Hepatocyte (in vitro differentiated cells): ENCODE data around the gene KDELR3. TPM values are rescaled to one million over a fixed set of nuclear protein-coding genes. Genes with fewer than 3 reads are reported as not detected.

Source experiments
- DNase-seq: peaks from one replicate; pipeline ENCODE4 v3.0.0-alpha.2; 2016; ENCODE audit warnings: low spot score
- H2AFZ ChIP-seq: fragments of 200-600 bp; sonication (generic); 2 replicates; pipeline ENCODE4 v1.6.0; 2016; ENCODE audit warnings: antibody characterized with exemption, mild to moderate bottlenecking
- H3K27ac ChIP-seq: fragments of 200-600 bp; sonication (generic); 2 replicates; pipeline ENCODE4 v1.5.1; 2016; ENCODE audit warnings: mild to moderate bottlenecking
- H3K27me3 ChIP-seq: fragments of 200-600 bp; sonication (generic); 2 replicates; pipeline ENCODE4 v1.6.1; 2016
- H3K36me3 ChIP-seq: fragments of 200-600 bp; sonication (generic); replicated peaks from 2 replicates; pipeline ENCODE4 v1.5.1; 2016; ENCODE audit warnings: low read depth; ENCODE audit not compliant: insufficient read depth
- H3K4me1 ChIP-seq: fragments of 200-600 bp; sonication (generic); 2 replicates; pipeline ENCODE4 v1.5.1; 2016; ENCODE audit warnings: mild to moderate bottlenecking, moderate library complexity; ENCODE audit not compliant: insufficient read depth
- H3K4me2 ChIP-seq: fragments of 200-600 bp; sonication (generic); 2 replicates; pipeline ENCODE4 v1.6.0; 2016
- H3K4me3 ChIP-seq: fragments of 200-600 bp; sonication (generic); 2 replicates; pipeline ENCODE4 v1.5.1; 2016; ENCODE audit warnings: mild to moderate bottlenecking
- H3K79me2 ChIP-seq: fragments of 200-600 bp; sonication (generic); 2 replicates; pipeline ENCODE4 v1.6.0; 2017; ENCODE audit warnings: mild to moderate bottlenecking
- H3K9me2 ChIP-seq: fragments of 200-600 bp; sonication (generic); replicated peaks from 2 replicates; pipeline ENCODE4 v1.6.0; 2017; ENCODE audit warnings: mild to moderate bottlenecking; ENCODE audit not compliant: insufficient read depth
- H3K9me3 ChIP-seq: fragments of 200-600 bp; sonication (generic); 2 replicates; pipeline ENCODE4 v1.5.1; 2016; ENCODE audit warnings: low read depth, mild to moderate bottlenecking
- H4K20me1 ChIP-seq: fragments of 200-600 bp; sonication (generic); 2 replicates; pipeline ENCODE4 v1.6.0; 2016; ENCODE audit warnings: mild to moderate bottlenecking; ENCODE audit not compliant: insufficient read depth, poor library complexity, severe bottlenecking
- EZH2 ChIP-seq: fragments of 200-600 bp; sonication (generic); IDR thresholded peaks from 2 replicates; pipeline ENCODE4 v1.6.1; 2016; ENCODE audit warnings: antibody characterized with exemption, mild to moderate bottlenecking, borderline replicate concordance
- EZH2phosphoT487 ChIP-seq: fragments of 200-600 bp; sonication (generic); IDR thresholded peaks from one replicate; pipeline ENCODE4 v1.6.1; 2018; ENCODE audit warnings: antibody characterized with exemption, mild to moderate bottlenecking, low read depth, moderate library complexity; ENCODE audit not compliant: unreplicated experiment, severe bottlenecking
- WGBS: methylation state at CpG from one replicate; pipeline ENCODE4 v1.1.6; 2016; ENCODE audit warnings: low lambda C conversion rate; ENCODE audit errors: missing lambda C conversion rate; 5-methylcytosine and 5-hydroxymethylcytosine counted together
- polyA plus RNA-seq: library from polyadenylated mRNA; unstranded; fragments of >200 nt; fragmentation: Nextera tagmentation; extraction: Ambion mirVana; gene quantifications from 2 replicates; pipeline ENCODE4 v1.2.1, GENCODE V29; 2016
- total RNA-seq: library from RNA; depleted of rRNA; stranded (reverse); fragments of >200 nt; gene quantifications from 2 replicates; pipeline ENCODE4 v1.2.3, GENCODE V29; 2014
- TF ChIP-seq, protein P1 (sequence below): fragments of 200-600 bp; sonication (generic); IDR thresholded peaks from 2 replicates; pipeline ENCODE4 v1.5.1; 2016; ENCODE audit warnings: antibody characterized with exemption, mild to moderate bottlenecking; ENCODE audit not compliant: poor library complexity

The KDELR3 gene
- total and polyA plus RNA-seq, 2 experiments from 2014 or later = 92.4 to 171 TPM

GRCh38 chr22:38435965-38436364 lies 31.9 kb upstream of the KDELR3 start:
- no peaks in the 10 kb centered on the region for H3K9me2 ChIP-seq
- 80% methylated on average over 4 of the region's 4 CpGs for WGBS
- no peaks in the 10 kb centered on the region for H4K20me1 ChIP-seq
- H3K27ac ChIP-seq = no peak overlapping the region
- TF ChIP-seq, protein P1, sequence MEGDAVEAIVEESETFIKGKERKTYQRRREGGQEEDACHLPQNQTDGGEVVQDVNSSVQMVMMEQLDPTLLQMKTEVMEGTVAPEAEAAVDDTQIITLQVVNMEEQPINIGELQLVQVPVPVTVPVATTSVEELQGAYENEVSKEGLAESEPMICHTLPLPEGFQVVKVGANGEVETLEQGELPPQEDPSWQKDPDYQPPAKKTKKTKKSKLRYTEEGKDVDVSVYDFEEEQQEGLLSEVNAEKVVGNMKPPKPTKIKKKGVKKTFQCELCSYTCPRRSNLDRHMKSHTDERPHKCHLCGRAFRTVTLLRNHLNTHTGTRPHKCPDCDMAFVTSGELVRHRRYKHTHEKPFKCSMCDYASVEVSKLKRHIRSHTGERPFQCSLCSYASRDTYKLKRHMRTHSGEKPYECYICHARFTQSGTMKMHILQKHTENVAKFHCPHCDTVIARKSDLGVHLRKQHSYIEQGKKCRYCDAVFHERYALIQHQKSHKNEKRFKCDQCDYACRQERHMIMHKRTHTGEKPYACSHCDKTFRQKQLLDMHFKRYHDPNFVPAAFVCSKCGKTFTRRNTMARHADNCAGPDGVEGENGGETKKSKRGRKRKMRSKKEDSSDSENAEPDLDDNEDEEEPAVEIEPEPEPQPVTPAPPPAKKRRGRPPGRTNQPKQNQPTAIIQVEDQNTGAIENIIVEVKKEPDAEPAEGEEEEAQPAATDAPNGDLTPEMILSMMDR = no peak
- no peak for TF ChIP-seq EZH2phosphoT487
- no peak for TF ChIP-seq EZH2
- H3K27me3 ChIP-seq = no peaks in the 10 kb centered on the region
- no peaks in the 10 kb centered on the region for H3K4me1 ChIP-seq
- no peak for DNase-seq
- H3K4me2 ChIP-seq = no peak overlapping the region
- no peak overlapping the region for H2AFZ ChIP-seq
- H3K79me2 ChIP-seq = no peaks in the 10 kb centered on the region
- no peaks in the 10 kb centered on the region for H3K36me3 ChIP-seq
- H3K4me3 ChIP-seq = no peak overlapping the region
- no peaks in the 10 kb centered on the region for H3K9me3 ChIP-seq

DNA sequence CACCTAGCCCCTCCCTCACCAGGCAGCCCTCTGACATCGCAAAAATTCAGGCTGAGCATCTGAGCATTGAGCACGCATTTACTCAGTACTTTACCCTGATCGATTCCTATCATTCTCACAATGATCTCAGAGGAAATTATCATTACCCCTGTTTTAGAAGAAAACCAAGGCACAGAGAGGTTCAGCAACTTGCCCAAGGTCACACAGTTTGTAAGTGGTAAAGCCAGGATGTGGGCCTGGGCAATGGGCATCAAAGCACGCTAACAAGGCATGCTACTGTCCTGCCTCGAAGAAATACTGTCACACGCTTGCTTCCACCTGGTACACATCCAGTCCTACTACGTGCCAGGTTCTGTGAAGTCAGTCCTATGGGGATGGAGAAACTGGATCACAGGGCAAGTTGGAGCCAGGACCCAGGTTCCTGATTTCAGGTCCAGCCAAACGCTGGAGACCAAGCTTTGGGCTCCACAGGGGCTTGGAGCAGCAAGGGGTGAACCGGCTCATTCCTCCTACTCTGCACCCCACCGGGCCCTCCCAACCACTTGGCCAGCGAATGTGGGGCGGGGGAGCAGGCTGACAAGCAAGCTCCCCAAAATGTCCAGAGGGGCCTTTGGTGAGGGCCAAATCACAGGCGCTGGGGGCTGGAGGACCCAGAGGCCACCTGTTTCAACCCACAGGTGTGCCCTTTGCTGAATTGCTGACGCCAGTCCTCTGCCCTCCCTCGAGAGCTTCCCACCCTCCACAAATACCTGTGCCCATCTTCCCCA lies 31.1 kb upstream of the KDELR3 start:
- H3K9me2 ChIP-seq = no peaks in the 10 kb centered on the region
- no peaks in the 10 kb centered on the region for H4K20me1 ChIP-seq
- no peak for DNase-seq
- WGBS = 93% methylated on average over 15 of the region's 15 CpGs
- no peak overlapping the region for H2AFZ ChIP-seq
- H3K4me1 ChIP-seq = no peaks in the 10 kb centered on the region
- H3K27ac ChIP-seq = no peak overlapping the region
- H3K36me3 ChIP-seq = no peaks in the 10 kb centered on the region
- H3K4me2 ChIP-seq = no peak overlapping the region
- TF ChIP-seq, protein P1 = no peak
- TF ChIP-seq EZH2 (no peak), EZH2phosphoT487 (no peak)
- H3K79me2 ChIP-seq = no peaks in the 10 kb centered on the region
- H3K27me3 ChIP-seq = no peaks in the 10 kb centered on the region
- no peaks in the 10 kb centered on the region for H3K9me3 ChIP-seq
- no peak overlapping the region for H3K4me3 ChIP-seq

GRCh38 chr22:38437416-38437815 lies 30.5 kb upstream of the KDELR3 start:
- Histone ChIP-seq H3K27ac (no peak overlapping the region), H3K4me1 (no peaks in the 10 kb centered on the region), H4K20me1 (no peaks in the 10 kb centered on the region), H3K36me3 (no peaks in the 10 kb centered on the region), H3K4me2 (no peak overlapping the region), H3K4me3 (no peak overlapping the region), H3K27me3 (no peaks in the 10 kb centered on the region), H3K9me2 (no peaks in the 10 kb centered on the region), H3K9me3 (no peaks in the 10 kb centered on the region), H3K79me2 (no peaks in the 10 kb centered on the region), H2AFZ (no peak overlapping the region)
- 92% methylated on average over 9 of the region's 9 CpGs for WGBS
- DNase-seq = no peak
- TF ChIP-seq, protein P1 = no peak
- no peak for TF ChIP-seq EZH2
- TF ChIP-seq EZH2phosphoT487 = no peak
